Measurements from ENCODE around the gene IFFO2. TPM values are rescaled to one million over a fixed set of nuclear protein-coding genes. Genes with fewer than 3 reads are reported as not detected.

Gene IFFO2
- total RNA-seq, 1 experiment from 2014 or later, result 15.6 TPM

DNA sequence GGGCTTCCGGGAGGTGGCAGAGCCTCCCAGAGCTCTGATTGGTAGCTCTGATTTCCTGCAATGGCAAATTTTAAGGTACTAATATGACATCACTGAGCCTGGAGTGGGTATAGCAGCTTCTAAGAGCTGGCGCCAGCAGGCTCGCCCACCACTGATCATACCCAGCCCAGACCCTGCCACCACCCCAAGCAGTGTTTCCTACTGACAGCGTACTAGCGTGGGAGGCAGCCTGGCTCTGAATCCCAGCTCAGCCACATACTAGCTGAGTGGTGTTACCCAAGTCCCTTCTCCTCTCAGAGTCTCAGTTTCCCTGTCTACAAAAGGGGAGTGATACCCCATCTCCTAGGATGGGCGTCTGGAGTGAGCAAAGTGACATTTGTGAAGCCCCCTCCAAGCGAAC lies 41.1 kb downstream of the IFFO2 start:
- H2AFZ ChIP-seq (ENCODE audit: low read depth, low read length, poor library complexity, severe bottlenecking), result no peak overlapping the region
- peaks cover 0 to 8% of the 10 kb centered on the region in 2 experiments; a peak in 1 of 4 replicates for H3K4me1 ChIP-seq (ENCODE audit: control insufficient read depth in 1 of 2, insufficient read depth in 2 of 2, low read length in 2 of 2)
- no peak for DNase-seq (ENCODE audit: low read depth, low spot score)
- ChIA-PET RAD21 (ENCODE audit: low non-redundant PET in 1 of 2, low total read pairs in 2 of 2, uncharacterized antibody in 2 of 2, unreplicated experiment in 2 of 2) (no interaction called here), POLR2A (no interaction called here), CTCF (interaction anchor here (1.2 to 3.3 kb wide), 2 partner anchors 13 kb away, joined by 4 to 36 read pairs; partner anchors contain the start of gene ALDH4A1)
- H3K9me3 ChIP-seq (ENCODE audit: control insufficient read depth in 1 of 2, insufficient read depth in 1 of 2, low read depth in 1 of 2, low read length in 2 of 2), result no peaks in the 10 kb centered on the region
- TF ChIP-seq FOSL1 (IDR thresholded peaks at IDR 0.05; ENCODE audit: low read depth) (no peak), EZH2 (IDR thresholded peaks at IDR 0.05) (no peak), JUND (IDR thresholded peaks at IDR 0.05) (no peak), TCF7L2 (IDR thresholded peaks at IDR 0.05; ENCODE audit: borderline replicate concordance, extremely low read depth, insufficient read depth, insufficient read length) (no peak), SIN3A (IDR thresholded peaks at IDR 0.05; ENCODE audit: low read depth) (no peak), CBX3 (IDR thresholded peaks at IDR 0.05; ENCODE audit: low read depth) (no peak), ZFX (IDR thresholded peaks at IDR 0.05) (no peak), EGR1 (IDR thresholded peaks at IDR 0.05; ENCODE audit: low read depth) (no peak)
- TF ChIP-seq, protein P1, sequence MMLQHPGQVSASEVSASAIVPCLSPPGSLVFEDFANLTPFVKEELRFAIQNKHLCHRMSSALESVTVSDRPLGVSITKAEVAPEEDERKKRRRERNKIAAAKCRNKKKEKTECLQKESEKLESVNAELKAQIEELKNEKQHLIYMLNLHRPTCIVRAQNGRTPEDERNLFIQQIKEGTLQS (IDR thresholded peaks at IDR 0.05), result no peak
- TF ChIP-seq, protein P2, sequence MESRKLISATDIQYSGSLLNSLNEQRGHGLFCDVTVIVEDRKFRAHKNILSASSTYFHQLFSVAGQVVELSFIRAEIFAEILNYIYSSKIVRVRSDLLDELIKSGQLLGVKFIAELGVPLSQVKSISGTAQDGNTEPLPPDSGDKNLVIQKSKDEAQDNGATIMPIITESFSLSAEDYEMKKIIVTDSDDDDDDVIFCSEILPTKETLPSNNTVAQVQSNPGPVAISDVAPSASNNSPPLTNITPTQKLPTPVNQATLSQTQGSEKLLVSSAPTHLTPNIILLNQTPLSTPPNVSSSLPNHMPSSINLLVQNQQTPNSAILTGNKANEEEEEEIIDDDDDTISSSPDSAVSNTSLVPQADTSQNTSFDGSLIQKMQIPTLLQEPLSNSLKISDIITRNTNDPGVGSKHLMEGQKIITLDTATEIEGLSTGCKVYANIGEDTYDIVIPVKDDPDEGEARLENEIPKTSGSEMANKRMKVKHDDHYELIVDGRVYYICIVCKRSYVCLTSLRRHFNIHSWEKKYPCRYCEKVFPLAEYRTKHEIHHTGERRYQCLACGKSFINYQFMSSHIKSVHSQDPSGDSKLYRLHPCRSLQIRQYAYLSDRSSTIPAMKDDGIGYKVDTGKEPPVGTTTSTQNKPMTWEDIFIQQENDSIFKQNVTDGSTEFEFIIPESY (IDR thresholded peaks at IDR 0.05; ENCODE audit: extremely low read depth, insufficient replicate concordance, low read length), result no peak
- TF ChIP-seq, protein P3, sequence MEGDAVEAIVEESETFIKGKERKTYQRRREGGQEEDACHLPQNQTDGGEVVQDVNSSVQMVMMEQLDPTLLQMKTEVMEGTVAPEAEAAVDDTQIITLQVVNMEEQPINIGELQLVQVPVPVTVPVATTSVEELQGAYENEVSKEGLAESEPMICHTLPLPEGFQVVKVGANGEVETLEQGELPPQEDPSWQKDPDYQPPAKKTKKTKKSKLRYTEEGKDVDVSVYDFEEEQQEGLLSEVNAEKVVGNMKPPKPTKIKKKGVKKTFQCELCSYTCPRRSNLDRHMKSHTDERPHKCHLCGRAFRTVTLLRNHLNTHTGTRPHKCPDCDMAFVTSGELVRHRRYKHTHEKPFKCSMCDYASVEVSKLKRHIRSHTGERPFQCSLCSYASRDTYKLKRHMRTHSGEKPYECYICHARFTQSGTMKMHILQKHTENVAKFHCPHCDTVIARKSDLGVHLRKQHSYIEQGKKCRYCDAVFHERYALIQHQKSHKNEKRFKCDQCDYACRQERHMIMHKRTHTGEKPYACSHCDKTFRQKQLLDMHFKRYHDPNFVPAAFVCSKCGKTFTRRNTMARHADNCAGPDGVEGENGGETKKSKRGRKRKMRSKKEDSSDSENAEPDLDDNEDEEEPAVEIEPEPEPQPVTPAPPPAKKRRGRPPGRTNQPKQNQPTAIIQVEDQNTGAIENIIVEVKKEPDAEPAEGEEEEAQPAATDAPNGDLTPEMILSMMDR (IDR thresholded peaks at IDR 0.05 in 2 of 3, conservative IDR thresholded peaks at IDR 0.05 in 1 of 3; ENCODE audit: borderline replicate concordance in 1 of 3, insufficient read depth in 1 of 3, low read depth in 2 of 3, low read length in 2 of 3), result no peak
- TF ChIP-seq, protein P4, sequence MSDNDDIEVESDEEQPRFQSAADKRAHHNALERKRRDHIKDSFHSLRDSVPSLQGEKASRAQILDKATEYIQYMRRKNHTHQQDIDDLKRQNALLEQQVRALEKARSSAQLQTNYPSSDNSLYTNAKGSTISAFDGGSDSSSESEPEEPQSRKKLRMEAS (IDR thresholded peaks at IDR 0.05), result no peak
- peaks cover 3% of the 10 kb centered on the region; the same call in 1 of the 2 replicates for H3K79me2 ChIP-seq (ENCODE audit: insufficient read depth, low read length)
- H3K27me3 ChIP-seq (ENCODE audit: insufficient read depth, low read length), result no peaks in the 10 kb centered on the region
- H3K9ac ChIP-seq (ENCODE audit: low read length), result no peak overlapping the region
- no peak overlapping the region for H3K4me2 ChIP-seq (ENCODE audit: low read length)
- H3K4me3 ChIP-seq (replicated peaks in 1 of 2; ENCODE audit: low read depth in 1 of 2, low read length in 2 of 2), result no peak overlapping the region
- H3K27ac ChIP-seq (ENCODE audit: low read depth, low read length), result no peak overlapping the region
- BruUV-seq (replicated peaks), result no TSS peak
- no peaks in the 10 kb centered on the region for H4K20me1 ChIP-seq (ENCODE audit: insufficient read depth)
- H3K9me2 ChIP-seq (ENCODE audit: insufficient read depth), result no peaks in the 10 kb centered on the region
- no peak for ATAC-seq
- peaks cover 6 to 15% of the 10 kb centered on the region in 2 experiments; a peak in 2 of 4 replicates for H3K36me3 ChIP-seq (ENCODE audit: control insufficient read depth in 1 of 2, insufficient read depth in 2 of 2, low read length in 2 of 2)
- intact Hi-C loops (cut with micrococcal nuclease), result no loop called here
